SK-N-SH (cell line): Measurements from ENCODE around the gene INPP5A.
"Not testable (repeated sequence)": the region's sequence is repeated elsewhere in the genome, so short reads cannot be mapped to it uniquely, and the experiment has no call there.

Experiments
- CTCF ChIP-seq: fragments of 200-600 bp; sonication (generic); IDR thresholded peaks from 2 replicates; pipeline ENCODE4 v1.6.1; 2017; ENCODE audit warnings: antibody characterized with exemption, mild to moderate bottlenecking, moderate library complexity
- GABPA ChIP-seq: IDR thresholded peaks from 2 replicates; pipeline ENCODE4 v1.4.0; 2012; ENCODE audit warnings: low read depth, mild to moderate bottlenecking
- GATA2 ChIP-seq: sonication (generic); formaldehyde crosslinking; IDR thresholded peaks from 2 replicates; pipeline ENCODE4 v1.5.0; 2020; ENCODE audit warnings: mild to moderate bottlenecking, missing genetic modification reagents
- IRF3 ChIP-seq: fragments of 150-350 bp; IDR thresholded peaks from 2 replicates; pipeline ENCODE4 v1.6.1; 2016; ENCODE audit warnings: mild to moderate bottlenecking, low read depth, low read length
- MAX ChIP-seq: IDR thresholded peaks from 2 replicates; pipeline ENCODE4 v1.4.0; 2012; ENCODE audit warnings: low read depth
- PBX3 ChIP-seq: IDR thresholded peaks from 2 replicates; pipeline ENCODE4; 2012
- RCOR1 ChIP-seq: fragments of 150-350 bp; IDR thresholded peaks from 2 replicates; pipeline ENCODE4 v1.6.1; 2017; ENCODE audit warnings: antibody characterized with exemption, low read length
- RXRA ChIP-seq: IDR thresholded peaks from 2 replicates; pipeline ENCODE4 v1.4.0; 2012; ENCODE audit warnings: low read depth, mild to moderate bottlenecking, borderline replicate concordance
- SMC3 ChIP-seq: IDR thresholded peaks from 2 replicates; pipeline ENCODE4 v1.6.1; 2012; ENCODE audit warnings: low read depth, low read length, improper control_type of control experiment
- USF1 ChIP-seq: IDR thresholded peaks from 2 replicates; pipeline ENCODE4 v1.4.0; 2012; ENCODE audit warnings: low read depth, borderline replicate concordance
- YY1 ChIP-seq: IDR thresholded peaks from 2 replicates; pipeline ENCODE4 v1.4.0; 2012; ENCODE audit warnings: low read depth, mild to moderate bottlenecking

GRCh38 chr10:132825783-132826523, 288.4 kb downstream of the INPP5A start:
- TF ChIP-seq GABPA, CTCF, RXRA, USF1, IRF3, RCOR1, GATA2, YY1, SMC3, PBX3, MAX: not testable (repeated sequence)
